Spleen (tissue), 11 donors: ENCODE data around the gene CNIH3. TPM values are rescaled to one million over a fixed set of nuclear protein-coding genes. Genes with fewer than 3 reads are reported as not detected.

Source experiments
- DNase-seq: peaks from one replicate; pipeline ENCODE4 v3.0.0-alpha.2; 2020
- H3K27ac ChIP-seq, 8 donors: fragments of 200-600 bp; sonication (generic) in 7 of 8; 1 replicate in 4 of 8; 2 replicates in 4 of 8; pipeline versions ENCODE4 v1.5.0 to v1.8.0; 2016 to 2021; ENCODE audit warnings: inconsistent platforms in 4 of 8, mild to moderate bottlenecking in 4 of 8, moderate library complexity in 1 of 8
- H3K27me3 ChIP-seq, 7 donors: fragments of 200-600 bp; sonication (generic) in 6 of 7; replicated peaks in 1 of 7; 1 replicate in 4 of 7; 2 replicates in 3 of 7; pipeline versions ENCODE4 v1.5.0 to v1.8.0; 2016 to 2021; ENCODE audit warnings: inconsistent platforms in 3 of 7, mild to moderate bottlenecking in 1 of 7
- H3K36me3 ChIP-seq, 6 donors: fragments of 200-600 bp; sonication (generic) in 5 of 6; 1 replicate in 4 of 6; 2 replicates in 2 of 6; pipeline versions ENCODE4 v1.5.0 to v1.8.0; 2016 to 2021; ENCODE audit warnings: inconsistent platforms in 2 of 6
- H3K4me1 ChIP-seq, 6 donors: fragments of 200-600 bp; sonication (generic) in 5 of 6; 1 replicate in 3 of 6; 2 replicates in 3 of 6; pipeline versions ENCODE4 v1.5.0 to v1.8.0; 2016 to 2021; ENCODE audit warnings: inconsistent platforms in 3 of 6
- H3K4me3 ChIP-seq, 8 donors: fragments of 200-600 bp; sonication (generic) in 7 of 8; 1 replicate in 4 of 8; 2 replicates in 4 of 8; pipeline versions ENCODE4 v1.5.0 to v1.8.0; 2016 to 2021; ENCODE audit warnings: inconsistent platforms in 4 of 8, mild to moderate bottlenecking in 4 of 8, moderate library complexity in 2 of 8
- H3K9me3 ChIP-seq, 8 donors: fragments of 200-600 bp; sonication (generic) in 7 of 8; 1 replicate in 4 of 8; 2 replicates in 4 of 8; pipeline versions ENCODE4 v1.5.0 to v1.8.0; 2016 to 2021; ENCODE audit warnings: inconsistent platforms in 4 of 8
- CTCF ChIP-seq, 11 experiments: fragments of 200-600 bp in 7 of 11; fragments of 450-650 bp in 4 of 11; sonication (generic) in 4 of 11; IDR thresholded peaks in 8 of 11; conservative IDR thresholded peaks in 3 of 11; 1 replicate in 7 of 11; 2 replicates in 4 of 11; pipeline versions ENCODE4 v1.4.0 to v1.8.0; 2016 to 2021; ENCODE audit warnings: antibody characterized with exemption in 11 of 11, inconsistent platforms in 4 of 11, mild to moderate bottlenecking in 1 of 11
- POLR2A ChIP-seq, 3 donors: fragments of 450-650 bp; IDR thresholded peaks; one replicate each; pipeline ENCODE4 v1.5.1; 2017; ENCODE audit warnings: antibody characterized with exemption in 3 of 3, mild to moderate bottlenecking in 1 of 3
- POLR2AphosphoS5 ChIP-seq, 3 donors: sonication (generic); formaldehyde crosslinking; IDR thresholded peaks; one replicate each; pipeline ENCODE4 v1.5.1; 2017; ENCODE audit warnings: antibody characterized with exemption in 3 of 3
- WGBS, 5 donors: extraction: QIAGEN DNeasy Blood & Tissue Kit in 3 of 5; methylation state at CpG; one replicate each; pipeline versions ENCODE4 v1.1.5 to v1.1.7; 2013 to 2018; 5-methylcytosine and 5-hydroxymethylcytosine counted together
- intact Hi-C: fragments of 100-400 bp; cut with DNase I; formaldehyde crosslinking; loops from one replicate; pipeline ENCODE4 v1.15.0; 2023; ENCODE audit warnings: low total_unique reads
- polyA plus RNA-seq, 3 donors: library from polyadenylated mRNA; stranded (reverse); fragments of 200-250 nt; gene quantifications; one replicate each; pipeline ENCODE4 v1.2.1, GENCODE V29; 2013
- total RNA-seq, 7 donors: library from RNA; depleted of rRNA in 3 of 7; stranded (reverse); fragments of >200 nt in 3 of 7; fragmentation: NEBNext Ultra II Directional in 4 of 7; extraction: Animal tissue kit (Norgen Biotek cat#: 25700) in 4 of 7; gene quantifications; one replicate each; pipeline versions ENCODE4 v1.1.0 to v1.2.1, GENCODE V29; 2016 to 2021
- donor health status: healthy with polysubstance abuse.
- donor health status: DM: no; HTN: no; CAD: no; lungs with moderate emphysema.
- donor health status: DM: no; HTN: no; CAD: no.
- donor health status: Bipolar disorder and iron deficiency.
- donor health status: healthy.
- donor health status: DM: no; HTN: no; CAD: no.
- donor health status: DM: yes; HTN: yes; CAD: no.

CNIH3 gene
- total and polyA plus RNA-seq, 10 donors, result 0.68 to 4.1 (median 2.0) TPM

- Histone ChIP-seq H3K36me3 (no peaks in the 10 kb centered on the region), H3K27me3 (peaks cover 0 to 4% (median 0%) of the 10 kb centered on the region in 7 donors), H3K27ac (no peak overlapping the region), H3K4me3 (no peak overlapping the region), H3K9me3 (no peaks in the 10 kb centered on the region), H3K4me1 (no peaks in the 10 kb centered on the region)
- no peak for DNase-seq
- TF ChIP-seq POLR2AphosphoS5 (IDR thresholded peaks at IDR 0.05) (no peak), POLR2A (IDR thresholded peaks at IDR 0.05) (no peak)
- 84 to 96% (median 91%) methylated on average over 2 of the region's 2 CpGs for WGBS, 5 donors
- intact Hi-C loops, result no loop called here
Measured at GRCh38 chr1:224773646-224774045, 157.5 kb downstream of the CNIH3 start.

- no peak overlapping the region for H3K4me3 ChIP-seq
- TF ChIP-seq POLR2AphosphoS5 (IDR thresholded peaks at IDR 0.05), result no peak
- no peak for TF ChIP-seq POLR2A (IDR thresholded peaks at IDR 0.05)
- WGBS, 5 donors, result 91 to 96% (median 93%) methylated on average over 2 of the region's 2 CpGs
- H3K36me3 ChIP-seq, result no peaks in the 10 kb centered on the region
- intact Hi-C loops, result no loop called here
- no peak for DNase-seq
- H3K27ac ChIP-seq, result no peak overlapping the region
- H3K27me3 ChIP-seq, result no peaks in the 10 kb centered on the region
- no peaks in the 10 kb centered on the region for H3K9me3 ChIP-seq
- H3K4me1 ChIP-seq, result no peaks in the 10 kb centered on the region
Measured at GRCh38 chr1:224774378-224774777, 158.3 kb downstream of the CNIH3 start.

GRCh38 chr1:224777180-224777579 is 161.1 kb downstream of the CNIH3 start:
- 85 to 94% (median 88%) methylated on average over 2 of the region's 2 CpGs for WGBS, 5 donors
- intact Hi-C loops, result no loop called here
- DNase-seq, result no peak
- no peak overlapping the region for H3K27ac ChIP-seq
- TF ChIP-seq POLR2AphosphoS5 (IDR thresholded peaks at IDR 0.05), result no peak
- no peak for TF ChIP-seq POLR2A (IDR thresholded peaks at IDR 0.05)
- no peak for TF ChIP-seq CTCF (IDR thresholded peaks at IDR 0.05 in 8 of 11, conservative IDR thresholded peaks at IDR 0.05 in 3 of 11)
- no peaks in the 10 kb centered on the region for H3K4me1 ChIP-seq
- no peaks in the 10 kb centered on the region for H3K27me3 ChIP-seq
- H3K36me3 ChIP-seq, result no peaks in the 10 kb centered on the region
- H3K9me3 ChIP-seq, result no peaks in the 10 kb centered on the region
- no peak overlapping the region for H3K4me3 ChIP-seq

- TF ChIP-seq POLR2AphosphoS5 (IDR thresholded peaks at IDR 0.05), result no peak
- TF ChIP-seq CTCF (IDR thresholded peaks at IDR 0.05 in 8 of 11, conservative IDR thresholded peaks at IDR 0.05 in 3 of 11), result no peak
- no peak for TF ChIP-seq POLR2A (IDR thresholded peaks at IDR 0.05)
- no peaks in the 10 kb centered on the region for H3K27me3 ChIP-seq
- DNase-seq, result no peak
- intact Hi-C loops, result no loop called here
- H3K4me1 ChIP-seq, result peaks cover 0 to 15% (median 4%) of the 10 kb centered on the region in 6 donors
- H3K9me3 ChIP-seq, result no peaks in the 10 kb centered on the region
- H3K36me3 ChIP-seq, result no peaks in the 10 kb centered on the region
- H3K4me3 ChIP-seq, result no peak overlapping the region
- H3K27ac ChIP-seq, result no peak overlapping the region
Measured at GRCh38 chr1:224779536-224779935, 163.4 kb downstream of the CNIH3 start.

GRCh38 chr1:224780736-224781135 is 164.6 kb downstream of the CNIH3 start:
- peaks cover 0 to 15% (median 4%) of the 10 kb centered on the region in 6 donors for H3K4me1 ChIP-seq
- H3K4me3 ChIP-seq, result no peak overlapping the region
- H3K27ac ChIP-seq, result no peak overlapping the region
- H3K9me3 ChIP-seq, result no peaks in the 10 kb centered on the region
- TF ChIP-seq CTCF (IDR thresholded peaks at IDR 0.05 in 8 of 11, conservative IDR thresholded peaks at IDR 0.05 in 3 of 11) (no peak), POLR2A (IDR thresholded peaks at IDR 0.05) (no peak), POLR2AphosphoS5 (IDR thresholded peaks at IDR 0.05) (no peak)
- 65 to 83% (median 78%) methylated on average over 5 of the region's 5 CpGs for WGBS, 5 donors
- DNase-seq, result no peak
- no peaks in the 10 kb centered on the region for H3K27me3 ChIP-seq
- H3K36me3 ChIP-seq, result no peaks in the 10 kb centered on the region
- intact Hi-C loops, result no loop called here
